Liver (tissue), 3 donors: Measurements from ENCODE around the gene NACAD.

Source experiments
- ATF3 ChIP-seq: IDR thresholded peaks from 2 replicates; pipeline ENCODE4 v1.6.1; 2016; ENCODE audit warnings: antibody characterized with exemption
- CTCF ChIP-seq: fragments of 150-350 bp; IDR thresholded peaks from 2 replicates; pipeline ENCODE4 v1.5.1; 2017; ENCODE audit warnings: improper control_type of control experiment, low read depth, low read length; ENCODE audit not compliant: missing input control
- FOXA1 ChIP-seq: IDR thresholded peaks from 2 replicates; pipeline ENCODE4 v1.6.1; 2016; ENCODE audit warnings: antibody characterized with exemption
- JUND ChIP-seq, 2 donors: IDR thresholded peaks; 2 replicates each; pipeline ENCODE4 v1.6.1; 2016; ENCODE audit warnings: antibody characterized with exemption in 2 of 2
- MAX ChIP-seq: IDR thresholded peaks from 2 replicates; pipeline ENCODE4 v1.6.1; 2016; ENCODE audit warnings: antibody characterized with exemption
- RAD21 ChIP-seq, 2 donors: IDR thresholded peaks; 2 replicates each; pipeline ENCODE4 v1.6.1; 2016; ENCODE audit warnings: antibody characterized with exemption in 2 of 2, mild to moderate bottlenecking in 2 of 2
- SP1 ChIP-seq: IDR thresholded peaks from 2 replicates; pipeline ENCODE4 v1.6.1; 2018; ENCODE audit warnings: antibody characterized with exemption, mild to moderate bottlenecking
- donor health status: healthy.
- donor health status: healthy.

GRCh38 chr7:45057878-45058277 lies 30.9 kb downstream of the NACAD start:
- TF ChIP-seq CTCF (no peak), FOXA1 (no peak), MAX (no peak), SP1 (no peak), JUND (IDR thresholded peaks at IDR 0.05) (no peak), RAD21 (IDR thresholded peaks at IDR 0.05) (no peak), ATF3 (no peak)
